HG03045 (cell line): ENCODE results near the gene MAN2A2.

Source experiments
- ATAC-seq: cut with Tn5 transposase; IDR thresholded peaks from one replicate; pipeline ENCODE4 v1.9.1; 2021; ENCODE audit warnings: mild to moderate bottlenecking, moderate library complexity; ENCODE audit not compliant: unreplicated experiment

MAN2A2 gene

DNA sequence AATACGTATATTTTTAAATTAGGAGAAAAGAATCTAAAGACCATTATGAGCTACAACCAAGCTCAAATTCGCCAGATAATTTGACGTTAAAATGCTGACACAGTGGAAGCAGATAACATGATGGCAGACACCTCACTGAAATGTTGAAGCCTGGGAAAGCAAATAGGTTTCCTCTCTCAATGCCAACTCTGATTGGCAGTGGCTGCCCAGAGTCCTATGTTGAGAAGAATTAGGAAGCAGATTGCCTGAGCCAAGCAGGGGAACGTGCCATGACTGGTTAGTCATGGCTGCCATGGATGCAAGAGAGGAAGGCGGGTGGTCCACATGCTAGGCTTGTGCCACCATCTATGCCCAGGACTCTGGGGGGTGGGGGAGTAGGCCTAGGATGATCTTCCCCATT, 35.2 kb downstream of the MAN2A2 start:
- ATAC-seq: no peak

DNA sequence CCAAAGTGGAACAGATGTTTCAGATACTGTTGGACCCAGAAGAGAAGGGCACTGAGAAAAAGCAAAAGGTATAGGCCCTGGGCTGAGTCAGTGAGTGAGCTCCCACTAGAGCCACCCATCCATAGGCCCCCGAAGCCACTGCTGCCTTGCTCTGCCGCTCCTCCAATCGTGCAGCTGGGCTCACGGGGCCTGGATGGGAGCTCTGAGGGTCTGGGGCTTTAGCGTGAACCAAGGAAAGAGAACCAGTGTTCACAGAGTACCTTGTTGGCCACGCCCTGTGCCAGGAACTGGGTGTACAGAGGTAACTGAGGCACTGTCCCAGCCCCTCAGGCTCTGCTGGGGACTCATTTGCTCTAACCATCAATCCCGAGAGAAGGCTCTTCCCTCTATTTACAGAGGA, 36.7 kb downstream of the MAN2A2 start:
- ATAC-seq: no peak

DNA sequence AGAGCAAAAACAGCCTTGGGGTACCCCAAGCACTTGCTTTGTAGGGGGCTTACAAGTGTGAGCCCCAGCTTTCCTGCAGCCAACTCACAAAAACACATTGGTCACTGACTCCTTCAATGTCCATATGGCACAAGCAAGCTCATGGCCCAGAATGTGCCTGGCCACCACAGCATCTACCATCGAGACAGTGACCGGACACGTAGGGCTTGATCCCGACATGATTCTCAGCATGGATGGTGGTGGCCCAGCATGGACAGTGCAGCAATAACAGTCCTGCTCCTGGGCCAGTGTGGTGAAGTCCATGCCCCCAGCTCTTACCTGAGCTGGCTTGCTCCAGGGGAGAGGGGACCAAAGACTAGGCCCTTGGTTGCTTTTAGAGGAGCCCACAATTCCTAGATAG, 37.9 kb downstream of the MAN2A2 start:
- no peak for ATAC-seq

DNA sequence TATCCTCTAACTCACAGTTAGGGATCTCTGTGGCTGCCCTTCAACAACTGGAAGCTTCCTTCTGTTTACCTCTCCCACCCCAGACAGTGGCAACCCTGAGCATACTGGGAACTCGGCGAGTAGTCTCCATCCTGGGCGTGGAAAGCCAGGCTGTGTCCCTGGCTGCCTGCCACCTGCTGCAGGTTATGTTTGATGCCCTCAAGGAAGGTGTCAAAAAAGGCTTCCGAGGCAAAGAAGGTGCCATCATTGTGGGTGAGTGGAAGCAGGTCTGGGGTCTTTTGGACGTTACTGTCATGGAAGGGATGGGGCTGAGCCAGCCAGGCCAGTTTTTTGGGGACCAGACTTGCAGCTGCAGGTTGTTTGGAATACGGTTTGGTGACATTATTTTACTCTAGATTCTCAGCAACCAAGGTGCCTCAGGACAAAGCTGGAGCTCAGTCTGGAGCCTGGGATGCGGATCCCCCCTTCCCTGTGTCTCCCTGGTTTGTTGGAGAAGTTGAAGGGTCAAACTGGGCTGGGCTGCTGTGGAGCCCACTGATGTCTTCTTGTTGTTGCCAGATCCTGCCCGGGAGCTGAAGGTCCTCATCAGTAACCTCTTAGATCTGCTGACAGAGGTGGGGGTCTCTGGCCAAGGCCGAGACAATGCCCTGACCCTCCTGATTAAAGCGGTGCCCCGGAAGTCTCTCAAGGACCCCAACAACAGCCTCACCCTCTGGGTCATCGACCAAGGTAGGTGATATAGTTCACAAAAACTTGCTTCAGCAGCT, 39.4 kb downstream of the MAN2A2 start:
- ATAC-seq: no peak

DNA sequence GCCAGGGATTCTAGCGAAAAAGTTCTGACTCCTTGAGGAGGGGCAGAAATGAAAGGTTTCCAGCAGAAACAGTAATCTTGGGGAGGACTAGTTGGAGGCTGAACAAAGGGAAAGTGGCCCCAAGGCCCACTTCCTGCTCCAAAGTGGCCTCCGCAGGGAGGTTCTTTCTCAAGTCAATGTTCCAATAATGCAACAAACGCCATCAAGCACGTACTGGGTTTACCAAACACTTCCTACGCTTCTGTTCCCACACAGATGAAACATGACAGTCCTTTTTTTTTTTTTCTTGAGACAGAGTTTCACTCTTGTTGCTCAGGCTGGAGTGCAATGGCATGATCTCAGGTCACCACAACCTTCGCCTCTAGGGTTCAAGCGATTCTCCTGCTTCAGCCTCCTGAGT, 42.0 kb downstream of the MAN2A2 start:
- ATAC-seq: no peak

DNA sequence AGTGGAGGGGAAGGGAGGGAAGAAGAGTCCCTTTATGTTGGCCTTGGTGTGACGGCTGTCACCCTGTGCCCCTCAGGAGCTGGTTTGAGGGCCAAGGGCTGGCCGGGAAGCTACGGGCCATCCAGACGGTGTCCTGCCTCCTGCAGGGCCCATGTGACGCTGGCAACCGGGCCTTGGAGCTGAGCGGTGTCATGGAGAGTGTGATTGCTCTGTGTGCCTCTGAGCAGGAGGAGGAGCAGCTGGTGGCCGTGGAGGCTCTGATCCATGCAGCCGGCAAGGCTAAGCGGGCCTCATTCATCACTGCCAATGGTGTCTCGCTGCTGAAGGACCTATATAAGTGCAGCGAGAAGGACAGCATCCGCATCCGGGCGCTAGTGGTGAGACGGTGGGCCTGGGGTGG, 43.4 kb downstream of the MAN2A2 start:
- no peak for ATAC-seq

DNA sequence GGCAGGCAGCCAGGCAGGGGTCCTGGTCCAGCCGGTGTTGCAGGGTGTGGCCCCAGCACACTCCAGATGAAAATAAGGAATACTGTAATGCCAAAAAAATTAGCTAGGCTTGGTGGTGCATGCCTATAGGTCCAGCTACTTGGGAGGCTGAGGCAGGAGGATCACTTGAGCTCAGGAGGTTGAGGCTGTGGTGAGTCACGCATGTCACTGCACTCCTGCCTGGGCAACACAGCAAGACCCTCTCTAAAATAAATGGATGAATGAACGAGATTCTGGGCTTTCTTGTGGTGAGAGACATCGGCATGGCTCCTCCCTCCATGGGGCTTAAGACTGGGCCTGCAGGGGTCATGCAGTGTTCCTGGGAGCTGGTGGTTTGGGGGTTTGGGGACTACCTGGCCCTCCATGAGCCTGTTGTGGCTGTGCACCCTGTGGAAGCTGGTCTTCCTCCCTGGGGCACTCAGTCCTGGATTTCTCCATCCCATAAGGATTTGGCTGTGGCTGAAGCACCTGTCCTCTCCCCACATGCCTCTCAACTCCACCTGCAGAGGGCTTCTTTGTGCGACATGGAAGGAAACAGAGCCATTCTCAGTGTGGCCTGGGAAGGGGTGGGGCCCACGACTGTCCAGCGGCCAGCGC, 44.0 kb downstream of the MAN2A2 start:
- ATAC-seq: no peak

DNA sequence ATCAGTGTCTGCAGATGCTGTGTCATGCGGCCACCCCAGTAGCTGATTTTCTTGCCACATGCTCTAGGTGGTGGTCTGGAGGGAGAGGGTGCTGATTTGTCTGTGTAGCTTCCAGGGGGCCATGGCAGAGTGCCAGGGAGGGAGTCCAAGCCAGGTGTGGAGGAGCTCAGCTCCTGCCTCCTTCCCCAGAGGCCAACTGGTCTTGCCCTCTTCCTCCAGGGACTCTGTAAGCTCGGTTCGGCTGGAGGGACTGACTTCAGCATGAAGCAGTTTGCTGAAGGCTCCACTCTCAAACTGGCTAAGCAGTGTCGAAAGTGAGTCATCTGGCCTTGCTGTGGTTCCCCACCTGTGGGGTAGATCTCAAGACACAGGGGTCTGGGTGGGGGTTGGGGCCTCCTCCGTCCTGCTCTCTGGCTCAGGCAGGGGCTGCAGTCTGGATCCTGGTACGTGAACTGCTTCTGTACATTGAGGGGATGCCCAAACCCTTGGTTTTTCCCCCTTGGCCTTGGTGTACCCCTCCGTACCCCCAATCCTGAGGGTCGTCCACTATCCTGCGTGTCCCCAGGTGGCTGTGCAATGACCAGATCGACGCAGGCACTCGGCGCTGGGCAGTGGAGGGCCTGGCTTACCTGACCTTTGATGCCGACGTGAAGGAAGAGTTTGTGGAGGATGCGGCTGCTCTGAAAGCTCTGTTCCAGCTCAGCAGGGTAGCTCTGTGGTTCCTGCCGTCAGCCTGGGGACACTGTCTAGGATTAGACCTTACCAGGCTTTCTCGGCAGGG, 44.7 kb downstream of the MAN2A2 start:
- no peak for ATAC-seq

DNA sequence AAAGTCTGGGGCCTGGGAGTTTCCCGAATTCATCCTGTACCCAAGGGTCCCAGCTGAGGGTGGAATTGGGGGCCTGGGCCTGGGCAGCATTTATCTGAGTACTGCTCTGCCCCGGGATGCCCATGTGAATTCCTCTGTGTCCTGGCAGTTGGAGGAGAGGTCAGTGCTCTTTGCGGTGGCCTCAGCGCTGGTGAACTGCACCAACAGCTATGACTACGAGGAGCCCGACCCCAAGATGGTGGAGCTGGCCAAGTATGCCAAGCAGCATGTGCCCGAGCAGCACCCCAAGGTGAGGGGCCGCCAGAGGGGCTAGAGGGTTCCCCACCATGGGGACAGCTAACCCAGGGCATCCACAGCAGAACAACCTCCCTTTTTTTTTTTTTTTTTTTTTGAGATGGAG, 45.4 kb downstream of the MAN2A2 start:
- no peak for ATAC-seq

DNA sequence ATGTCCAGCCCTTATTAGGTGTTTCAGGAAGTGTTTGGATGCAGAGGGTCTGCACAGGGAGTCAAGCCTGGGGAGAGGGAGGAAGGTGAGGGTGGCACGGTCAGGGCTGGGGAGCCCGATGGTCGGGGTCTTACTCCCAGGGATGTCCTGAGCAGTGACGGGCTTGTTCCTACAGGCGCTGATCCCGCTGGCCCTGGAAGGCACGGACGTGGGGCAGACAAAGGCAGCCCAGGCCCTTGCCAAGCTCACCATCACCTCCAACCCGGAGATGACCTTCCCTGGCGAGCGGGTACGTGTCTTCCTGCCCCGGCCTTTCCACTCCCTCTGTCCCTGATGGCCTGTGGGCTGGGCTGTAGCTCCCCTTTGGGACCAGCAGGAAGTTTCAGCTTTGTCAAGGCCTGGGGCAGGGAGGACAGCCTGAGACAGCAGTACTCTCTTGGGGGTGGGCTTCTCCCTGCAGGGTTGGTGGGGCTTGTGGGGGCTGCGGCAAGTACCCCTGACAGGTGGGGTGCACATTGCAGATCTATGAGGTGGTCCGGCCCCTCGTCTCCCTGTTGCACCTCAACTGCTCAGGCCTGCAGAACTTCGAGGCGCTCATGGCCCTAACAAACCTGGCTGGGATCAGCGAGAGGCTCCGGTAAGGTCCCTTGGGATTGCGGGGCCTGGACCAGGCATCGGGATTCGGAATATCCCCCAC, 47.0 kb downstream of the MAN2A2 start:
- no peak for ATAC-seq

DNA sequence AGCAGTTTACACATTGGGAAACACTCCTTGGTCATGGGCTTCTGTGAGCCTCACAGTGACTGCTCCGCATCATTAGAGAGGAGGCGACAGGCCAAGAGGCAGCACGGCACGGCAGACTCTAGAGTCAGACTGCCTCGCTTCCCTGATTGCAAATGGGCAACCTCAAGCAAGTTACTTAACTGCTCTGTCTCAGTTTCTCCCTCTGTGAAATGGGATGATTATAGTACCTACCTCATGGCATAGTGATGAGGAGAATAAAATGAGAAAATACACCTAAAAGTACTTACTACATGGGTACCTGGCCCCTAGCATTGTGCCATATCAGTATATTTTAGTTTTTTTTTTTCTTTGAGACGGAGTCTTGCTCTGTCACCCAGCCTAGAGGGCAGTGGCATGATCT, 47.6 kb downstream of the MAN2A2 start:
- no peak for ATAC-seq

DNA sequence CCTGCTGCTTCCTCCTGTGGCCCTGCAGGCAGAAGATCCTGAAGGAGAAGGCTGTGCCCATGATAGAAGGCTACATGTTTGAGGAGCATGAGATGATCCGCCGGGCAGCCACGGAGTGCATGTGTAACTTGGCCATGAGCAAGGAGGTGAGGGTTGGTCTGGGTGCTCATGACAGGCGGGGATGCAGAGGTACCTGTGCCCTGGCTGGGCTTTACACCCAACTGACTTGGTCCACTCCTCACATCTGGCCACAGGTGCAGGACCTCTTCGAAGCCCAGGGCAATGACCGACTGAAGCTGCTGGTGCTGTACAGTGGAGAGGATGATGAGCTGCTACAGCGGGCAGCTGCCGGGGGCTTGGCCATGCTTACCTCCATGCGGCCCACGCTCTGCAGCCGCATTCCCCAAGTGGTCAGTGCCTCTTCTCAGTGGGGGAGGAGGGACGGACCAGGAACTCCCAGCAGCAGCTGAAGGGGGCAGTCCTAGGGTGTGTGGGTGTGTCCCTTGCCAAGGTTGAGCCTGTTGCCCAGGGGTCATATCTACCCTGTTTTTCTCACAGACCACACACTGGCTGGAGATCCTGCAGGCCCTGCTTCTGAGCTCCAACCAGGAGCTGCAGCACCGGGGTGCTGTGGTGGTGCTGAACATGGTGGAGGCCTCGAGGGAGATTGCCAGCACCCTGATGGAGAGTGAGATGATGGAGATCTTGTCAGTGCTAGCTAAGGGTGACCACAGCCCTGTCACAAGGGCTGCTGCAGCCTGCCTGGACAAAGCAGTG, 50.0 kb downstream of the MAN2A2 start:
- ATAC-seq: no peak

DNA sequence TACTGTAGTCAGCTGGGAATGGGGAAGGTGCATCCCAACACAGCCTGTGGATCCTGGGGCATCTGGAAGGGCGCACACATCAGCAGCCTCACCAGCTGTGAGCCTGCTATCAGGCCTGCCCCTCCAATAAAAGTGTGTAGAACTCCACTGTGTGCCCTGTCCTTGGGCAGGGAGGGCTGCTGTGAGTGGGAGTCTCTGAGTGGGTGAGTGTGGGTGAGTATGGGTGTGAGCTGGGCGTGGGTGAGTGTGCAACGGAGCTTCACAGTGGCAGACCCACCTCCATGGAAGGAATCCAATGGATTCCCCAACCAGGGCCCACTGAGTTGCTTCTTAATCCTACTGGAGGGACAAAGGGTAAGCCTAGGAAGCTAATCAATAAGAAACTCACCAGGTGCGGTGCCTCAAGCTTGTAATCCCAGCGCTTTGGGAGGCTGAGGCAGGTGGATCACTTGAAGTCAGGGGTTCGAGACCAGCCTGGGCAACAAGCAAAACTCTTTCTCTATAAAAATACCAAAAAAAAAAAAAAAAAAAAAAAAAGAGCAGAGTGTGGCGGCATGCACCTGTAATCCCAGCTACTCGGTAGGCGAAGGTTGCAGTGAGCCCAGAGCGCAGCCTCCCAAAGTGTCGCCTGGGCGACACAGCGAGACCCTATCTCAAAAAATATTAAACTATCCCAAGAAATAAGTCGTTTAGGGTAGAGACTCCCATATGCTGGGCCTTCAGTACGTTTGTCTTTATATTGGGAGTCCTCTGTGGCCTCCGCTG, 51.0 kb downstream of the MAN2A2 start:
- no peak for ATAC-seq

DNA sequence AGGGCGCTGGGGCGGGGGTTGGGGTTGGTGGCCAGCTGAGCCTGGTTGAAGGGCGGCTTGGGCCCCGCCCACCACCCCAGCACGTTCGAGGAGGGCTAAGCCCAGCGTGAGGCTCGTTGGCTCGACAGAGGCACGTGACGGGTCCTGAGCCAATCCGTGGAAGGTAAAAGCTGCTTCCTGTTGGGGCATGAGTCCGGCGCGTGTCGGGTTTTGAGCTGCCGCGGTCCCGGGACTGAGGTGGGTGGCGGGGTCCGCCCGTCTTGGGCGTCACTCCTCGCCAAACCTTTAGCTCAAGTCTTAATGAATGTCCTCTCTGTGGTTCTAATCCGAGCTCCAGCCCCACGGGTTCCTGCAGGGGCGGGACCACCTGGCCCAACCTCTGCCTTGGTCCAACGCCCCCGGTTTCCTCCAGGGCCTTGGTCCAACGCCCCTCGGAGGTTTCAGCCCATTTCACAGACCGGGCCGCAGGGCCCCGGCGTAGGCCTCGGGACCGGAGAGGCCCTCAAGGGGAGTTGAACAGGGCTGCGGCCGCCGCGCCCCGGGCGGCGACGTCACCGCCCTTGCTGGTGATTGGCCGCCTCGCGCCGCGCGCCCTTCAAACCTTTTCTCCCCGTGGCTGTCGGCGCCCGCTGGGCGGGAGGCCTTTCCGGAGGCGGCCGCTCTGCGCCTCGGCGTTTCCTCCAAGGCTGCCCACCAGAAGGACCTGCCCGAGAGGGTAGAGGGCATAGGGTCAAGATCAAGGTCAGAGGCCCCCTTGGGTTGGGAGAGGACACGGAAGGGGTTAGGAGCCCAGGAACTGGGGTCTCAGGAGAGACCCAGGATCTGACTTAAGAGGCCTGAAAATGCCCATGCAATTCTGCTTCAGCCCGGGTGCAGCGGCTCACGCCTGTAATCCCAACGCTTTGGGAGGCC, 51.9 kb downstream of the MAN2A2 start, which contains the start of gene RCCD1:
Gene RCCD1 (plus strand): TSS at position 173 of the 912 bp plus-strand sequence. CDS start 1,851 bp downstream, outside the sequence.
- ATAC-seq: peak; percentile 93

DNA sequence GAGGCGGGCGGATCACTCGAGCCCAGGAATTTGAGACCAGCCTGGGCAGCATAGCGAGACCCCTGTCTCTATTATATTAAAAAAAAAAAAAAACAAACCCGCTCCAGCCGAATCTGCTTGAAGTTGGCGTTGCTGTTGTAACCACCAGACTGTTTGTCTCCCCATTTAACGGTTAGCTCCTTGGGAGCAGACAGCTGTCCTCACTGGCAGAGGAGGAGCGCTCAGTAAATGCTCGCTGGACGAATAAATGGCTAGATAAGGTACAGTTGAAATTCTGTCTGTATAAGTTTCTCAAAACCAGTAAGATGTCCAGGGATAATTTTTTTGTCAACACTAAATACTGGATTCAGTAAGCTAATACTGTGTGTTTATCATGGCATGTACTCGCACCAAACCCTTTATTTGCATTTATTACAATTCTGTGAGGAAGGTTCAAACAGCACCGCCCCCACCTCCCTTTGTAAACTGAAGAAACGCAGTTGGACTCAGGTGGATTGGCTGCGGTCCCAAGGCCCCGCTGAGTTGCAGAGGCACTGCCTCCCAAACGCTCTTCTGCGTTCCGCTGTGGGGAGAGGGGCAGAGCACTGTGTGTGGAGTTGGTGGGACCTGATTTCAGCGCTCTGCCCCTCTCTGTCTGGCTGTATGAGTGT, 52.6 kb downstream of the MAN2A2 start:
- ATAC-seq: no peak

DNA sequence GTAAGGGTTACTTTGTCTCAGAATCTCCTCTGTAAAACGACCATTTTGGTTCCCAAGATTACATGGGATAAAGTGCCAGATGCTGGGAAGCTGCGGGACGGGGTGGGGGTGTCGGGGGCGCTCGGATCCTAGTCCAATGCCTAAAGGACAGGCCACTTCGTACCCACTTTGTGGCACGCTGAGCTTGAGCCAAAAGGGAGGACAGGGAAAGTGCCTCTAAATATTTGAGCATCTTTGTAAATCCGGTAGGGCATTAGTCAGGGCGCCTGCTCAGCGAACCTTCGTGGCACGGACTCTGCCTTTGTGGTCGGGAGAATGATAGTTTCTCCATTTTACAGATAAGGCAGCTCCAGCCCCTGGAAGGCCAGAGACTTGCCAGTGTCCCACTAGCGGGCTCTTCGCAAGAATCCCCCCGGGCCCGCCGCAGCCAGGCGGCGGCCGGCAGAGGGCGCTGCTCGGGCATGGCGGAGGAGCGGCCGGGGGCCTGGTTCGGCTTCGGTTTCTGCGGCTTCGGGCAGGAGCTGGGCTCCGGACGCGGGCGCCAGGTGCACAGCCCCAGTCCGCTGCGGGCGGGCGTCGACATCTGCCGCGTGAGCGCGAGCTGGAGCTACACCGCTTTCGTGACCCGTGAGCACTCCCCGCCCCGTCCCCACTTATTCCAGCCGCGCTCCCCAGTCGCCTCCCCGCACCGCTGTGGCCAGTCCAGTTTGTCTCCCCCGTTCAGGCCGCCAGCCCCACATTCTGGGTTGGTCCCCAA, 53.4 kb downstream of the MAN2A2 start:
- no peak for ATAC-seq

DNA sequence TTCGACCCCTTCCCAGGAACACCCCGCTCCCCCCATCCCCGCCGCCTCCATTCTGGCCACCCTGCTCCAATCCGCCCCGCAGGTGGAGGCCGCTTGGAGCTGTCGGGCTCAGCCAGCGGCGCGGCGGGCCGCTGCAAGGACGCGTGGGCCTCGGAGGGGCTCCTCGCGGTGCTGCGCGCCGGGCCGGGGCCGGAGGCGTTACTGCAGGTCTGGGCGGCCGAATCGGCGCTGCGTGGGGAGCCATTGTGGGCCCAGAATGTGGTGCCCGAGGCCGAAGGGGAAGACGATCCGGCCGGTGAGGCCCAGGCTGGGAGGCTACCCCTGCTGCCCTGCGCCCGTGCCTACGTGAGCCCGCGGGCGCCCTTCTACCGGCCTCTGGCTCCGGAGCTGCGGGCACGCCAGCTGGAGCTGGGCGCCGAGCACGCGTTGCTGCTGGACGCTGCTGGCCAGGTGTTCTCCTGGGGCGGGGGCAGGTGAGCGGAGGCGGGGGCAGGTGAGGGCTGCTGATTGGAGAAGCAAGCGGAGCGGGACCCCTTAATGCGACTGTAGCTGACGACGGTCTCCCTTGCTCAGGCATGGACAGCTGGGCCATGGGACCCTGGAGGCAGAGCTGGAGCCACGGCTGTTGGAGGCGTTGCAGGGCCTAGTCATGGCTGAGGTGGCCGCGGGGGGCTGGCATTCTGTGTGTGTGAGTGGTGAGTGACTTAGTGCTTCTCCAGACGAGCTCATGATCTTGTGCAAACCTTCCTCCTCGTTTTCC, 54.1 kb downstream of the MAN2A2 start:
- no peak for ATAC-seq
